Skeletal muscle tissue (tissue), 4 donors: ENCODE data around the gene ST7L. TPM values are rescaled to one million over a fixed set of nuclear protein-coding genes. Genes with fewer than 3 reads are reported as not detected.
"Not testable (repeated sequence)": the region's sequence is repeated elsewhere in the genome, so short reads cannot be mapped to it uniquely, and the experiment has no call there.

ENCODE experiments used
- H3K27ac ChIP-seq: one replicate; pipeline ENCODE4 v1.7.0; 2013; ENCODE audit warnings: mild to moderate bottlenecking, low read depth, low read length, inconsistent platforms
- H3K27me3 ChIP-seq, 3 donors: one replicate each; pipeline ENCODE4 v1.7.0; 2013; ENCODE audit warnings: low read length in 3 of 3; ENCODE audit not compliant: control insufficient read depth in 3 of 3, insufficient read depth in 3 of 3
- H3K36me3 ChIP-seq, 3 donors: one replicate each; pipeline ENCODE4 v1.7.0; 2013; ENCODE audit warnings: low read length in 3 of 3; ENCODE audit not compliant: control insufficient read depth in 3 of 3, insufficient read depth in 3 of 3
- H3K4me1 ChIP-seq, 3 donors: one replicate each; pipeline ENCODE4 v1.7.0; 2013; ENCODE audit warnings: low read length in 3 of 3, mild to moderate bottlenecking in 3 of 3; ENCODE audit not compliant: control insufficient read depth in 3 of 3, insufficient read depth in 3 of 3
- H3K4me3 ChIP-seq, 3 donors: one replicate each; pipeline ENCODE4 v1.7.0; 2013; ENCODE audit warnings: low read length in 3 of 3
- H3K9ac ChIP-seq, 3 donors: one replicate each; pipeline ENCODE4 v1.7.0; 2013; ENCODE audit warnings: low read length in 3 of 3, mild to moderate bottlenecking in 3 of 3, moderate library complexity in 2 of 3, low read depth in 1 of 3
- H3K9me3 ChIP-seq, 3 donors: one replicate each; pipeline ENCODE4 v1.7.0; 2013; ENCODE audit warnings: low read length in 3 of 3; ENCODE audit not compliant: control insufficient read depth in 3 of 3
- total RNA-seq: library from RNA; depleted of rRNA; stranded (reverse); fragments of >200 nt; gene quantifications from one replicate; pipeline ENCODE4 v1.2.3, GENCODE V29; 2014
- donor health status: Osteomylitis.

ST7L gene
- total RNA-seq: 21.9 TPM

- Histone ChIP-seq H3K9me3 (no peaks in the 10 kb centered on the region), H3K4me1 (peaks cover 11 to 23% (median 21%) of the 10 kb centered on the region in 3 donors), H3K9ac (peak within 1 kb of the TSS; percentile 96 to 100 (median 100)), H3K36me3 (peaks cover under 1 to 8% (median 5%) of the 10 kb centered on the region in 3 donors), H3K27me3 (no peaks in the 10 kb centered on the region), H3K4me3 (peak within 1 kb of the TSS; percentile 94 to 99 (median 99)), H3K27ac (peak within 1 kb of the TSS; percentile 98)
Observed at GRCh38 chr1:112618721-112619517, at the start of gene ST7L. Gene ST7L, minus strand, starts transcription at chr1:112619141. Its CDS starts 28 bp downstream, at chr1:112619113.

- H3K9ac ChIP-seq: no peak overlapping the region
- H3K9me3 ChIP-seq: no peaks in the 10 kb centered on the region
- H3K4me1 ChIP-seq: no peaks in the 10 kb centered on the region
- H3K27me3 ChIP-seq: no peaks in the 10 kb centered on the region
- H3K36me3 ChIP-seq: peaks cover 24 to 52% (median 51%) of the 10 kb centered on the region in 3 donors
- no peak overlapping the region for H3K4me3 ChIP-seq
- no peak overlapping the region for H3K27ac ChIP-seq
Observed at GRCh38 chr1:112666946-112667345, 48.0 kb upstream of the ST7L start.

- Histone ChIP-seq H3K27ac (no peak overlapping the region), H3K27me3 (no peaks in the 10 kb centered on the region), H3K9me3 (no peaks in the 10 kb centered on the region), H3K36me3 (peaks cover 27 to 62% (median 54%) of the 10 kb centered on the region in 3 donors), H3K4me3 (no peak overlapping the region), H3K4me1 (no peaks in the 10 kb centered on the region), H3K9ac (no peak overlapping the region)
Observed at GRCh38 chr1:112665857-112666256, 46.9 kb upstream of the ST7L start.

- Histone ChIP-seq H3K9me3 (no peaks in the 10 kb centered on the region), H3K36me3 (peaks cover 6 to 37% (median 25%) of the 10 kb centered on the region in 3 donors), H3K27ac (no peak overlapping the region), H3K4me3 (no peak overlapping the region), H3K27me3 (no peaks in the 10 kb centered on the region), H3K4me1 (no peaks in the 10 kb centered on the region), H3K9ac (no peak overlapping the region)
Observed at GRCh38 chr1:112651205-112651604, 32.3 kb upstream of the ST7L start.

- Histone ChIP-seq H3K4me1 (no peaks in the 10 kb centered on the region), H3K9me3 (peaks cover 0 to 2% (median 0%) of the 10 kb centered on the region in 3 donors), H3K4me3 (no peak overlapping the region), H3K36me3 (peaks cover 3 to 30% (median 19%) of the 10 kb centered on the region in 3 donors), H3K27ac (no peak overlapping the region), H3K27me3 (no peaks in the 10 kb centered on the region), H3K9ac (no peak overlapping the region)
Observed at GRCh38 chr1:112646225-112646624, 27.3 kb upstream of the ST7L start.

- H3K36me3 ChIP-seq: peaks cover 0 to 6% (median 5%) of the 10 kb centered on the region in 3 donors
- H3K9me3 ChIP-seq: peaks cover 0 to 2% (median 0%) of the 10 kb centered on the region in 3 donors
- H3K27ac ChIP-seq: no peak overlapping the region
- H3K4me3 ChIP-seq: no peak overlapping the region
- no peaks in the 10 kb centered on the region for H3K27me3 ChIP-seq
- H3K9ac ChIP-seq: no peak overlapping the region
- no peaks in the 10 kb centered on the region for H3K4me1 ChIP-seq
Observed at GRCh38 chr1:112643080-112643479, 24.1 kb upstream of the ST7L start.

GRCh38 chr1:112640437-112640836, 21.5 kb upstream of the ST7L start:
- not testable (repeated sequence) for H3K4me1 ChIP-seq, H3K27ac ChIP-seq, H3K4me3 ChIP-seq, H3K9me3 ChIP-seq, H3K9ac ChIP-seq, H3K27me3 ChIP-seq, H3K36me3 ChIP-seq

- H3K27me3 ChIP-seq: no peaks in the 10 kb centered on the region
- no peaks in the 10 kb centered on the region for H3K36me3 ChIP-seq
- no peak overlapping the region for H3K4me3 ChIP-seq
- H3K4me1 ChIP-seq: peaks cover 0 to 12% (median 9%) of the 10 kb centered on the region in 3 donors
- no peak overlapping the region for H3K9ac ChIP-seq
- H3K9me3 ChIP-seq: no peaks in the 10 kb centered on the region
- H3K27ac ChIP-seq: no peak overlapping the region
Observed at GRCh38 chr1:112638110-112638428, 19.1 kb upstream of the ST7L start.

GRCh38 chr1:112637254-112638109, 18.5 kb upstream of the ST7L start:
- peaks cover 0 to 12% (median 9%) of the 10 kb centered on the region in 3 donors for H3K4me1 ChIP-seq
- no peaks in the 10 kb centered on the region for H3K36me3 ChIP-seq
- no peak overlapping the region for H3K27ac ChIP-seq
- no peaks in the 10 kb centered on the region for H3K27me3 ChIP-seq
- no peak overlapping the region for H3K9ac ChIP-seq
- no peaks in the 10 kb centered on the region for H3K9me3 ChIP-seq
- no peak overlapping the region for H3K4me3 ChIP-seq
